GM18858 (cell line): ENCODE results near the gene AKAP5.
A peak's percentile ranks its signal among the peaks of the same experiment; 100 is the strongest.

Experiments used
- ATAC-seq: cut with Tn5 transposase; IDR thresholded peaks from one replicate; pipeline ENCODE4 v1.9.1; 2021; ENCODE audit not compliant: unreplicated experiment

Gene AKAP5

DNA sequence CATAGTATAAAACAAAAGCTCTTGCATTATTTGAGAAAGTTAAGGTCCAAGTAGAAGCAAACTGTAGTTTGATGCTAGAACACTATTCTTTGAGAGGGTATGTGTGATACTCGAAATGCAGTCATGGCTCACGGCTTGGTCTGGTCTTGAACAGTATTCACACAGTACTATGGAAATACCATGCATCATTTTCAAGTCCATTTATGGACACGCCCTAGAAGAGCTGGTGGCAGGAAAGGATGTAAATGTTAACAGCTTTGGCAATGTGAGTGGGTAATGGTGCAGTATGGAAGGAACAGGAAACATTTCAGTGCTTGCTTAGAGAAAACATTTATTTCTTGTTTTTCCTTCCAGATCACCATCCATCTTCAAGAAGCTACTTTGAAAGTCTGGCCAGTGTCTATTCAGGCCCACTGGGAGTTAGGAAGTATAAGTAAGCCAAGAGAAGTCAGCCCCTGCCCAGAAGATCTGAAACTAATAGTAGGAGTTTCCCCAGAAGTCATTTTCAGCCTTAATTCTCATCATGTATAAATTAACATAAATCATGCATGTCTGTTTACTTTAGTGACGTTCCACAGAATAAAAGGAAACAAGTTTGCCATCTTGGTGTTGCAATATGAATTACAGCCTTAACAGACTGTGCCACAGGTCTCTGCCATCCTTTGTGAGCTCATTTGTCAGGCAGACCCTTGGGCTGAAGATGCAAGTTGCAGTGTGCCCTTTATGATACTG lies 5.7 kb upstream of the AKAP5 start:
- ATAC-seq = no peak

DNA sequence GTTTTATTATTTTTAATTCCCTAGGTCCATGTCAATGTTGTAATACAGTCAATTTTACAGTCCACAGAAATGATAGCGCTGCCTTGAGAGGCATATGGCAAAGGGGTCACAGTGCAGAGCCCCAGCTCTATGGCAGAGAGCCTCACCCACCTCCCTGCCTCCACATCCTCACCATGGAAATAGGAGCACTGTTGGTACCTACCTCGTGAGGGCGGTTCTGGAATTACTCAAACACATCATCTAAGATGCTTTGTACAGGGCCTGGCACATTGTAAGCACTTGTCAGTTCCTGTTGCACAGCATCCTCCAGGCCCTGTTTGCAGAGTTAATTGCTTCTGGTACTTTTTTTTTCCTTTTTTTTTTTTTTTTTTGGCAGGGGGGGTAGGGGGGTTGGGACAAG lies 4.1 kb upstream of the AKAP5 start:
- ATAC-seq = no peak

DNA sequence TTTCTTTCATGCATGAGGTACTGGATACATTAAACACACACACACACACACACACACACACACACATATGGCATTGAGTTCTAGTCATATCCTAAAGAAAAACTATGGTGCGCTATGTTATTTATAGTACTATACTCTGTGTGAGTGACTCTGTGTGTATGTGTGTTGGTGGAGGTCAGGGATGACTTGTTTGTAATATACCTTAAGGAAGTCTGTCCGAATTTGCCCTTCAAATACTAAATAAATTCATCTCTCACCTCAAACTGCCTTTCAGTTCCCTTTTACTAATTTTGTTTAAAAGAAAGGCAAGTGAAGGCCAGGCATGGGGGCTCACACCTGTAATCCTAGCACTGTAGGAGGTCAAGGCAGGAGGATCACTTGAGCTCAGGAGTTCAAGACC lies 2.1 kb upstream of the AKAP5 start:
- peak; percentile 36 for ATAC-seq

DNA sequence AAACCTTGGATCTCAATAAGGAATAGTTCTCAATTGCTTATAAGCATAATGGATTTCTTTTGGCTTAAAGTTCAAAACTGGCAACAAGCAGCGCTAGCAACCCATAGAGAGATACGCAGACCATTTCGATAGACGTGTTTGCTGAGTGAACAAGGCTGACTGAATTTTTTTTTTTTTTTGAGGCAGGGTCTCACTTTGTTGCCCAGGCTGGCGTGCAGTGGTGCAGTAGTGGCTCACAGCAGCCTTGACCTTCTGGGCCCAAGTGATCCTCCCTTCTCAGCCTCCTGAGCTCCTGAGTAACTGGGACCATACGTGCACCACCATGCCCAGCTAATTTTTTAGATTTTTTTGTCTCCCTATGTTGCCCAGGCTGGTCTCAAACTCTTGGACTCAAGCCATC lies 1.4 kb upstream of the AKAP5 start:
- no peak for ATAC-seq

- no peak for ATAC-seq
Observed at GRCh38 chr14:64464651-64465050, 648 bp upstream of the AKAP5 start.

GRCh38 chr14:64465831-64466554 lies 694 bp downstream of the AKAP5 start:
- no peak for ATAC-seq

- no peak for ATAC-seq
Observed at GRCh38 chr14:64467101-64467500, 1.8 kb downstream of the AKAP5 start.

DNA sequence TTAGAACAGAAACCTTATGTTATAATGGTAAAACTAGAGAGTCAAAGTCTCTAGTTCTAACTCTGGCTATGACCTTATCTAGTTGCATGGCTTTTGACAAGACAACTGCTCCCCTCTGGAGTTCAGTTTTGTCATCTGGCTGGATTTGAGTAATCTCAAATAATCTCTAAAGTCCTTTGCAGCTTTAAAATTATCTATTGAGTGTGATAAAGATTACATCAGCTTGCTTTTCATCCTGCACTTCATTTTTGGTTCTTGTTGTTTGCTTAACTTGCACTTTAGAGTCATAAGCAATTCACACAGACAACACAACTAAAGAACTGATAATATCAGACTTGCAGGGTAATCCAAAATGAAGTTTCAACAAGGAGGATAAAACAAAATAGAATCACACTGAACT lies 2.3 kb downstream of the AKAP5 start:
- ATAC-seq = no peak

GRCh38 chr14:64468451-64468850 lies 3.2 kb downstream of the AKAP5 start:
- no peak for ATAC-seq

DNA sequence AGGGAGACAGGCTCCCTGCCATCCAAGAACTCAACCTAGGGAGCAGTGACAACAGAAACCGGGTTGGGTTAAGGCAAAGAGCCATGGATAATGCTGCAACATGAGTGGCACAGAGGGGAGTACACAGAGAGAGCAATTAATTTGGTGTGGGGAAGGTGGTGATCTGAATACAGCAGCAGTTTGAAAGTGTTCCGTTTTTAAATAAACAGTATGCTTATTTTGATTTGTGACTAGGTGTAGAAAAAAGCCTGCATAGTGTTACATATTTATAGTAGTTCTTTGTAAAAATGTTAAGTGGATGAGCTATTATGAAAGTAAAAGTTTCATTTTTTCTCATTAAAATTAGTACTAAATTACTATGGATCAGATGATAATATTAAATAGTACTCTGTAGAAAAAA lies 8.7 kb downstream of the AKAP5 start:
- ATAC-seq = no peak

- no peak for ATAC-seq
Observed at GRCh38 chr14:64474698-64475097, 9.4 kb downstream of the AKAP5 start.

DNA sequence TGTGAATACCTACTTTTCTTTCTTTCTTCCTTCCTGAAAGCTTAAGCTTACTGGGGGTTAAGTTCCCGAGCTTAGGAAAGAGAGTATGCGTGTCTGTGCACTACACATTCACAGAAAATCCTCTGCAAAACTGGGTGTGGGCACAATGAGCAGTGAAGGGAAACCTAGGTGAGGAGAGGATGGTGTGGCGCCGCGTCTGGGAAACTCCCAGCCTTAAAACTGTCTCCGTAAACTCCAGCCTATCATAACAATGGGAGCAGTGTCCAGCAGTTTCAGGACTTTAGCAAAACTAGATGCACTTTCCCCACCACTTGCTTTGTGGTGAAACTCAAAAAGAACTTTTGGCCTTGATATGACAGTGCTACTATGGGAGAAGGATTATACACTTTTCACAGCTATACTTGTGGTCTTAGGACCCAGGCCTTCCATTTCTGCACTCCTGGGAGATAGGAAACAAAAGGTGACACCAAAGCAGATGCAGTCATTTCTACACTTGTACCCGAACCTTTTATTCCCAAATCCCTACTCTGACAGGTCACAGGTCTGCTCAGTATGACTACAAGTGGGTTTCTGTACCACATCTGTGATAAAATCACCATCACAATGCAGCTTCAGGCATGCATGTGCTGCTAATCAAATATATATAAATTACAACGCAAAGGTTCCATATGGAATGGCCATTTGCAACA lies 10.4 kb downstream of the AKAP5 start:
- no peak for ATAC-seq

DNA sequence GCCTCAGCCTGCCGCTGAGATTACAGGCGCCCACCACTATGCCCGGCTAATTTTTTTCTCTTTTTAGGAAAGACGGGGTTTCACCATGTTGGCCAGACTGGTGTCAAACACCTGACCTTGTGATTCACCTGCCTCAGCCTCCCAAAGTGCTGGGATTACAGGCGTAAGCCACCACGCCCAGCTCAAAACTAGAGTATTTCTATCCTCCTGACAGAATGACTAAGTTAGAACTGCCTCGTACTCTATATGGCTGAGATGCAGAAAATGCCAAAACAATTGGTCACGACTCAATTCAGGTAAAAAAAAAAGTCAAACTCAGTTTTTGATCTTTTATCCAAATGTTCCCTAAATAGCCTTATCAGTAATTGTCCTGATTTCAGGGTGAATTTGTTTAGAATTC lies 11.1 kb downstream of the AKAP5 start:
- no peak for ATAC-seq

GRCh38 chr14:64478634-64479250 lies 13.4 kb downstream of the AKAP5 start:
- ATAC-seq = no peak

DNA sequence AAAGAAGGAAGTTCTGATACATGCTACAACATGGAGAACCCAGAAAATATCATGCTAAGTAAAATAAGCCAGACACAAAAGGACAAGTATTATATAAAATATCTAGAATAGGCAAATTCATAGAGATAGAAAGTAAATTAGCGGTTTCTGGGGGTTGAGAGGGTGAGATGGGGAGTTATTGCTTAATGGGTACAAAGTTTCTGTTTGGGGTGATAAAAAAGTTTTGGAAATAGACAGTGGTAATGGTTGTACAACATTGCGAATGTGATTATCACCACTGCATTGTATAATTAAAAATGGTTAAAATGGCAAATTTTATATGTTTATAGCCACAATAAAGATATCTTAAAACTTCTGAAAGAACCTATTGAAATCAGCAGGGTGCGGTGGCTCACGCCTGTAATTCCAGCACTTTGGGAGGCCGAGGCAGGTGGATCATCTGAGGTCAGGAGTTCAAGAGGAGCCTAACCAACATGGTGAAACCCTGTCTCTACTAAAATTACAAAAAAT lies 23.3 kb downstream of the AKAP5 start:
- no peak for ATAC-seq

DNA sequence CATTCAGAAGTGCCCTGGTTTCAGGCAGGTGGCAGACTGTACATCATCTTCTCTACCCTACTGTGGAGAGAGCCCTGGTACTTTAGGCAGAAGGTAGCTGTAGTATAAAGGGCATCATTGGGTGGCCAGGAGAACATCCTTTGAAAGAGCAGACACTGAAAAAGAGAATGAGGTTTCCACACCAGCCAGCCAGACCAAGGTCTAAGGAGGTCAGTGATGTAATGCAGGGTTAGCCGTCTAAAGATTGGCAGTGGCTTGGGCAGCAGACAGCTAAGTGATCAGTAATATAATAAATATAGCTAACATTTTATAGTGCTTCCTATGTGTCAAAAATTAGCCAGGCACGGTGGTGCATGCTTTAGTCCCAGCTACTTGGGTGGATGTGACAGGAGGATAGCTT lies 26.3 kb downstream of the AKAP5 start:
- no peak for ATAC-seq

DNA sequence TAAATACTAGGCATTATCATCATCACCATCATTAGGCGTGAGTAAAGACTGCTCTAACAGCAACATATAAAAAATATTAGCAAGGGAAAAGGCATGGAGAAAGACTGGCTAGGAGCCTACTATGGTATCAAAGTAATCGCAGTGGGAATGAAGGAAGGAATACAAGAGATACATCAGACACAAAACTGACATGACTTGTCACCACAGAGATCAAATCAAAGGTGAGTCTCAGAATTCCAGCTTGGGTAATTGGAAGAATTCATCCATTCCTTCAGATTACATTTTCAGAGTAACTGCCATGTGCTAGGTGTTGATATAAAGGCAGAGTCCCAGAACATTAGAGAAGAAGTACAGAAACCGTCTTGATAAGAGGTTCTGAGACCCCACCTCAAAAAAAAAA lies 28.2 kb downstream of the AKAP5 start:
- ATAC-seq = no peak

DNA sequence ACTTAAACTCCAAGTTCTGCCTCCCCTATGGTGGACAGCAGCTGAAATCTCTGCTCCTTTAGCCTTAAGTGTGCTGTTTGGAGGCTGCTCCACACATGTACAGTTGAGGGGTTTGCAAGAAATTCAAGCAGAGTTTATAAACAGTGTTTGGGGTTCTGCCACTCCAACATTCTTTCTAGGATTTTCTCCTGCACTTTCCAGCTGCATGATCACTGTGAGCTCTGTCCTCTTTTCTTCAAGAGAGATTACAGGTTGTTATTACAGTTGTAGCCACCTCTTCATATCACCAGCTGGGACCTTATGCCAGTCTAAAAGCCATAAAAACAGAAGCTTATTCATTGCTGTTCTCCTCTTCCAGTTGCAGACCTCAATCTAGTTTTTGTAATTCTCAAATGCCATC lies 30.0 kb downstream of the AKAP5 start:
- ATAC-seq = no peak

DNA sequence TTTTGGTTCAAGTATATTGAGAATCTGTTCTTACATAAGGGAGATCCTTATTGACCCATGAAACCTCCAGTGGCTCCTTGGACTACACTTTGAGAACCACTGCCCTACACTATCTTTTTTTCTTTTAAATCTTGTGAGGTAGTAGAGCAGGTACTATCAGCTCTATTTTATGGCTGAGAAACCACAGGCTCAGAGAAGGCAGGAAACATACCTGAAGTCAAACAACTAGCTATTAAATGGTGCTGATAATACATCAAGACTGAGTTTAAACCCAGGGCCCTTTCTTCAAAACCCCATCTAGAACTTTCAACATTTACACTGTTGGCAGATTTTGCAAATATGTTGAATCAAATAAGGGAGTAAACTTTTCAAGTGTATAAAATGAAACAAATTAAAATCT lies 31.5 kb downstream of the AKAP5 start:
- ATAC-seq = no peak

GRCh38 chr14:64500088-64500487 lies 34.8 kb downstream of the AKAP5 start:
- no peak for ATAC-seq

DNA sequence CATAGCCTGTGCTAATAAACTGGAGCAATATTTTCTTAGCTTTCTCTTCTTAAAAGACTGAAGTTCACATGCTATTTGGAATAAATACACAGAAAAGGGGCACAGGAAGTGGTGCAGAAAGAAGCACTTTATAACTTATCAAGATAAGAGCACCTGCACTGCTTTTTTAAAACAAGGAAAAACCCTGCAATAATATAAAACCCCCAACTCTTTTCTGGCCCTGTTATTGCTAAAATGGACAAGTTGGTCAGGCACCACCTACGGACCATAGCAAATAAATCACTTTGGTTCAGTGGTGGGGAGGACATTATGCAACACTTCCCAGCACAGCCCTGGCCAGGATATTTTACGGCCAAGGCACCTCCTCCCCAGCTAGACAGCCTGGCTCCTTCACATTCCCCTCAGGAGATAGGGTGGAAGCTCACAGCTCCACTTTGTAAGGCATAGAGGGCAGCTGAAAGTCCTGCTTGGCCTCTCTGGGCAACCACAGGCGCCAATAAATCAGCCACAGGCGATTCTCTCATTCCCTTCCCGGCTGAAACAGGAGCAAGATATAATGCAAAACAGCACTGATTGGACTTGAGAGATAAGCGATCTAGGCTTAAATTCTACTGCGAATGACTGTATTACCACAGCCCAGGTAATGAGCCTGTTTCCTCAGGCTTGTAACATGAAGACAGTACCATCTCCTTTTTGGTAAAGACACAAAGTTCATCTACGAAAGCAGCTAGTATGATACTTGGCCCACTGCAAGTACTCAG lies 36.3 kb downstream of the AKAP5 start:
- no peak for ATAC-seq
